ENCODE results near the gene PWWP2B.

Gene PWWP2B

GRCh38 chr10:132454296-132455198 is 57.5 kb downstream of the PWWP2B start:
- DNase-seq (ENCODE audit: low read depth): no peak
- H3K4me3 ChIP-seq (ENCODE audit: control insufficient read depth, low read depth, low read length): no peak overlapping the region
- TF ChIP-seq CTCF (IDR thresholded peaks at IDR 0.05; ENCODE audit: control insufficient read depth, insufficient read depth, low read depth, low read length, missing control alignments): no peak

GRCh38 chr10:132455441-132455971 is 58.5 kb downstream of the PWWP2B start:
- H3K4me3 ChIP-seq (ENCODE audit: control insufficient read depth, low read depth, low read length): no peak overlapping the region
- no peak for TF ChIP-seq CTCF (IDR thresholded peaks at IDR 0.05; ENCODE audit: control insufficient read depth, insufficient read depth, low read depth, low read length, missing control alignments)
- no peak for DNase-seq (ENCODE audit: low read depth)

- no peak for DNase-seq (ENCODE audit: low read depth)
- no peak for TF ChIP-seq CTCF (IDR thresholded peaks at IDR 0.05; ENCODE audit: control insufficient read depth, insufficient read depth, low read depth, low read length, missing control alignments)
- H3K4me3 ChIP-seq (ENCODE audit: control insufficient read depth, low read depth, low read length): no peak overlapping the region
Observed at GRCh38 chr10:132455986-132456847, 59.2 kb downstream of the PWWP2B start.

GRCh38 chr10:132456881-132457280 is 59.9 kb downstream of the PWWP2B start:
- TF ChIP-seq CTCF (IDR thresholded peaks at IDR 0.05; ENCODE audit: control insufficient read depth, insufficient read depth, low read depth, low read length, missing control alignments): no peak
- H3K4me3 ChIP-seq (ENCODE audit: control insufficient read depth, low read depth, low read length): no peak overlapping the region
- no peak for DNase-seq (ENCODE audit: low read depth)

- TF ChIP-seq CTCF (IDR thresholded peaks at IDR 0.05; ENCODE audit: control insufficient read depth, insufficient read depth, low read depth, low read length, missing control alignments): no peak
- H3K4me3 ChIP-seq (ENCODE audit: control insufficient read depth, low read depth, low read length): no peak overlapping the region
- no peak for DNase-seq (ENCODE audit: low read depth)
Observed at GRCh38 chr10:132457328-132458070, 60.5 kb downstream of the PWWP2B start.

- no peak for DNase-seq (ENCODE audit: low read depth)
Observed at GRCh38 chr10:132458071-132458585, 61.1 kb downstream of the PWWP2B start.

More at GRCh38 chr10:132458071-132458585, 61.1 kb downstream of the PWWP2B start:
- no peak overlapping the region for H3K4me3 ChIP-seq (ENCODE audit: control insufficient read depth, low read depth, low read length)
- no peak for TF ChIP-seq CTCF (IDR thresholded peaks at IDR 0.05; ENCODE audit: control insufficient read depth, insufficient read depth, low read depth, low read length, missing control alignments)
